Measurements from ENCODE around the gene OR2S2. TPM values are rescaled to one million over a fixed set of nuclear protein-coding genes. Genes with fewer than 3 reads are reported as not detected.

OR2S2 gene
- total RNA-seq, 2 donors from 2014 or later, result not detected

DNA sequence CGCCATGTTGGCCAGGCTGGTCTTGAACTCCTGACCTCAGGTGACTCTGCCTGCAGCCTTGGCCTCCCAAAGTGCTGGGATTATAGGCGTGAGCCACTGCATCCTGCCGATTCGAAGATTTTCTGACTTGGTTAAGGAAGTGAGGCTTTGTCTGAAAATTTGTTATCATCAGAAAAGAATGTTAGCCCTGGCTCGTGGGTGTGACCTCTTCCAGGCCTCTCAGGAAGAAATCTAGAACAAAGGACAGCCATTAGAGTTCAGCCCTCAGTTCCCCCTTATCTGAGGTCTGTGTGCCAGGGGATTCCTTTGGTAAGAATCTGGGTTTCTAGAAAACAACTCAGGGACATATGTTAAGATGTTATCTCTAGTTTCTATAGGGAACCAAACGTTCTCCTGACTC lies 6.2 kb downstream of the OR2S2 start:
- TF ChIP-seq, protein P1, sequence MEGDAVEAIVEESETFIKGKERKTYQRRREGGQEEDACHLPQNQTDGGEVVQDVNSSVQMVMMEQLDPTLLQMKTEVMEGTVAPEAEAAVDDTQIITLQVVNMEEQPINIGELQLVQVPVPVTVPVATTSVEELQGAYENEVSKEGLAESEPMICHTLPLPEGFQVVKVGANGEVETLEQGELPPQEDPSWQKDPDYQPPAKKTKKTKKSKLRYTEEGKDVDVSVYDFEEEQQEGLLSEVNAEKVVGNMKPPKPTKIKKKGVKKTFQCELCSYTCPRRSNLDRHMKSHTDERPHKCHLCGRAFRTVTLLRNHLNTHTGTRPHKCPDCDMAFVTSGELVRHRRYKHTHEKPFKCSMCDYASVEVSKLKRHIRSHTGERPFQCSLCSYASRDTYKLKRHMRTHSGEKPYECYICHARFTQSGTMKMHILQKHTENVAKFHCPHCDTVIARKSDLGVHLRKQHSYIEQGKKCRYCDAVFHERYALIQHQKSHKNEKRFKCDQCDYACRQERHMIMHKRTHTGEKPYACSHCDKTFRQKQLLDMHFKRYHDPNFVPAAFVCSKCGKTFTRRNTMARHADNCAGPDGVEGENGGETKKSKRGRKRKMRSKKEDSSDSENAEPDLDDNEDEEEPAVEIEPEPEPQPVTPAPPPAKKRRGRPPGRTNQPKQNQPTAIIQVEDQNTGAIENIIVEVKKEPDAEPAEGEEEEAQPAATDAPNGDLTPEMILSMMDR (IDR thresholded peaks at IDR 0.05), result no peak
- DNase-seq (ENCODE audit: low spot score), result no peak
- Histone ChIP-seq H3K36me3 (no peaks in the 10 kb centered on the region), H3K4me3 (no peak overlapping the region), H3K27me3 (replicated peaks; ENCODE audit: insufficient read depth) (no peaks in the 10 kb centered on the region), H3K4me1 (ENCODE audit: control insufficient read depth in 1 of 2, low read depth in 2 of 2) (no peaks in the 10 kb centered on the region), H3K27ac (no peak overlapping the region), H3K9me3 (no peaks in the 10 kb centered on the region)
- ATAC-seq (ENCODE audit: insufficient number of reproducible peaks, low FRiP score, low read depth), result no peak

DNA sequence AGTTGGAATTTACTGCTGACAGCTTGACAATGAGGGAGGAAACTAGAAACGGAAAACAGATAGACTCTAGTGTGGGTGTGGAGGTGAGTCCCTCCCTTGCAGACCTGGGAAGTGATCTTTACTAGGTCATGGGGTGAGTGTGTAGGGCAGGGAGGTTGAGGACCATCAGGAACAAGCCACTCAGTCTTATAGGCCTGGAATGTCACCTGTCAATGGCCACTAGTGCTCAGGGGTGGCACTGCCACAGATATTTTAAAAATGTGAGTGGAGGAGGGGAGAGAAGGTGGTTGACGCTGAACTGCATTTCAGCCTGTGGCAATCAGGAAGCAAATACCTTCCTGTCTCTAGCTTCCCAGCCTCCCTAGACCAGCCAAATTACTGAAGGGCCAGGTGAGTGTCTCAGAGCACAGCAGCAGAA lies 9.0 kb downstream of the OR2S2 start:
- TF ChIP-seq, protein P1 (IDR thresholded peaks at IDR 0.05), result no peak
- no peak for ATAC-seq (ENCODE audit: insufficient number of reproducible peaks, low FRiP score, low read depth)
- H3K4me3 ChIP-seq, result no peak overlapping the region
- H3K4me1 ChIP-seq (ENCODE audit: control insufficient read depth in 1 of 2, low read depth in 2 of 2), result peaks cover 19 to 21% of the 10 kb centered on the region in 2 donors
- no peak overlapping the region for H3K27ac ChIP-seq
- no peaks in the 10 kb centered on the region for H3K36me3 ChIP-seq
- H3K27me3 ChIP-seq (replicated peaks; ENCODE audit: insufficient read depth), result no peaks in the 10 kb centered on the region
- H3K9me3 ChIP-seq, result no peaks in the 10 kb centered on the region
- DNase-seq (ENCODE audit: low spot score), result no peak

DNA sequence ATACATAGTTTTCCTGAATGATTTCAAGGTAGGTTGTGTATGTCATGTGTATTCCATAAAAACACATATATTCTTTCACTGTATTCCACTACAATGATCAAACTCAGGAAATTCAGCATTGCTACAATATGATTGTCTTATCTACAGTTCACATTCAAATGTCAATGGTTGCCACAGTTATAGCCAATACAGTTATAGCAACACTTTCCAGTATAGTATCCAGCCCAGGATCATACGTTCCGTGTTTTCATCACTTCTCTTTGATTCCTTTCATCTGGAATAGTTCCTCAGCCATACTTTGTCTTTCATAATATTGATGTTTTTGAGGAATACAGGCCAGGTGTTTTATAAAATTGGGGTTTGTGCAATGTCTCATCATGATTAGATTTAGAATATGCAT lies 9.5 kb downstream of the OR2S2 start:
- ATAC-seq (ENCODE audit: insufficient number of reproducible peaks, low FRiP score, low read depth) (no peak), DNase-seq (ENCODE audit: low spot score) (no peak)
- H3K4me1 ChIP-seq (ENCODE audit: control insufficient read depth in 1 of 2, low read depth in 2 of 2), result peaks cover 19 to 21% of the 10 kb centered on the region in 2 donors
- H3K36me3 ChIP-seq, result no peaks in the 10 kb centered on the region
- TF ChIP-seq, protein P1 (IDR thresholded peaks at IDR 0.05), result no peak
- no peaks in the 10 kb centered on the region for H3K9me3 ChIP-seq
- H3K27me3 ChIP-seq (replicated peaks; ENCODE audit: insufficient read depth), result no peaks in the 10 kb centered on the region
- H3K27ac ChIP-seq, result no peak overlapping the region
- H3K4me3 ChIP-seq, result no peak overlapping the region

DNA sequence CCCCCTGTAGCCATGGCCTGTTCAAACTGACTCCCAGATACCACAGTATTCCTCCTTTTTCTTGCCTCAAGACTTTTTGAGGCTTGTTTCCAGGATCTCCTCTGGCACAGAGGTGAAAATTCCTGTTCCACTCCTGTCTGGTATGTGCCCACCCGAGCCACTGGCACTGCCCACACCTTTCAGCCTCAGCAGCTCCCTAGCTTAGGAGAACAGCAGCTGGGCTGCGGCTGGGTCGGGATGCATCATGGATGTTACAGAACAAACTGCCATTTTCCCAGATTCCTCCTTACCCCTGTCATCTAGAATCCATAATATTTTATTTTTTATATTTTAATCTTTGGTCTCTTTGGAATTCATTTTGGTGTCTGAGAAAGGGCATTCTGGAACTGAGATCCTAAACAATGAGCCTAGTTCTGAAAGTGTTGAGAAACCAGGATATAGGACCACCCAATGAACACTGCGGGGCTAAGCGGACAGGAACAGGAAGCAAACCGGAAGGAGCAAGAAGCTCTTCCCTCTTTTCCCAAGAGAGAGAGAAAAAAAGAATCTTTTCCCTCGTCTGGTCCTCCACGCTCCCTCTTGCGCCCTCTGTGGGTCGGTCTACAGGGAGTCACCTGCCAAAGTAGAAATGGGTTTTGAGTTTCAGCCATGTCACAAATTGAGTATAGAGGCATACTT lies 12.5 kb downstream of the OR2S2 start:
- Histone ChIP-seq H3K4me1 (ENCODE audit: control insufficient read depth in 1 of 2, low read depth in 2 of 2) (peaks cover 19 to 21% of the 10 kb centered on the region in 2 donors), H3K27ac (peak overlapping the region; percentile 38 to 50), H3K27me3 (replicated peaks; ENCODE audit: insufficient read depth) (no peaks in the 10 kb centered on the region), H3K36me3 (no peaks in the 10 kb centered on the region), H3K4me3 (peak overlapping the region; percentile 11), H3K9me3 (no peaks in the 10 kb centered on the region)
- TF ChIP-seq, protein P1 (IDR thresholded peaks at IDR 0.05), result peak; percentile 74
- ATAC-seq (ENCODE audit: insufficient number of reproducible peaks, low FRiP score, low read depth) (no peak), DNase-seq (ENCODE audit: low spot score) (no peak)

DNA sequence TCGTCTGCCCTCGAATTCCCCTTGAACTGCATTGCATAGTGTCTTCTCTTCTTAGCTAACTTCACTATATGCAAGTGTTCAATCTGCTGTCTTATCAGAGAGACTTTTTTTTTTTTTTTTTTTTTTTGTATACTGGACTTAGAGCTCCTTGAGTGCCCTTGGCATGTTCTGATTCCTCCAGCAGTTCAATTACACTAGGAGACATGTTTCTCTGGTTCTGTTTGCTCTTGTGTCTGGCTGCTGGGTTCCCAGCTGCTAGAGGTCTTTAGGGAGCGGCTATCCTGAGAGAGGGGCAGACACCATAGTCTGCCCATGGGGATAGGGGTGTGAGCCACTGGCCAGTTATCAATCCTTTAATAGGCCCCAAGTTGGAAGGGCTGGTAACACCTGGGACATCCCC lies 13.1 kb downstream of the OR2S2 start:
- H3K27ac ChIP-seq, result peak overlapping the region in 1 of 2 donors; percentile 38
- no peak overlapping the region for H3K4me3 ChIP-seq
- no peaks in the 10 kb centered on the region for H3K27me3 ChIP-seq (replicated peaks; ENCODE audit: insufficient read depth)
- H3K4me1 ChIP-seq (ENCODE audit: control insufficient read depth in 1 of 2, low read depth in 2 of 2), result peaks cover 19 to 23% of the 10 kb centered on the region in 2 donors
- DNase-seq (ENCODE audit: low spot score), result no peak
- no peaks in the 10 kb centered on the region for H3K9me3 ChIP-seq
- TF ChIP-seq, protein P1 (IDR thresholded peaks at IDR 0.05), result no peak
- H3K36me3 ChIP-seq, result no peaks in the 10 kb centered on the region
- ATAC-seq (ENCODE audit: insufficient number of reproducible peaks, low FRiP score, low read depth), result no peak

Measured in thoracic aorta (tissue), 2 donors.